ENCODE measurements around the gene HCN2. TPM values are rescaled to one million over a fixed set of nuclear protein-coding genes. Genes with fewer than 3 reads are reported as not detected.

The HCN2 gene
- total RNA-seq, 2 donors from 2014 or later: 0.26 TPM; not detected in 1

DNA sequence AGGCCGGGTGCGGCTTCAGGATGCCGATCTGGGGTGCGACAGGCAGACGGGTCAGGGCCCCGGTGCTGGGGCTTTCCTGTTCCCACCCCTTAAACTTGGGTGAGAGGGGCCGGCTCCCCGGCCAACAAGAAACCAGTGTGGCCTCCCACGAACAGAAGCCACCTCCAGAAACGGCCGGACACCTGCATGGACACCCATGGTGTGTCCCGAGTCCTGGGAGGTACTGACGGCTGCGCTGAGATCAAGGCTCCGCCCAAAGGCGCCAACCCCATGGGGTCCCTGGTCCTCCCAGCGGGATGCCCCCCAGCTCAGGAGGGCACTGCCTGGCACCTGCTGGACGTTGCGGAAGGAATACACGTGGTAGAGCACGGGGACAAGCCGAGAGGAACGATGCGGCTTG is 32.1 kb downstream of the HCN2 start:
- DNase-seq (no peak), ATAC-seq (no peak)
- Histone ChIP-seq H3K27me3 (no peaks in the 10 kb centered on the region), H3K4me1 (no peaks in the 10 kb centered on the region), H3K36me3 (replicated peaks in 1 of 2; ENCODE audit: insufficient read depth in 1 of 2, low read depth in 2 of 2) (peaks cover 0 to 18% of the 10 kb centered on the region in 2 donors), H3K27ac (no peak overlapping the region), H3K9me3 (no peaks in the 10 kb centered on the region), H3K4me3 (no peak overlapping the region)
- no peak for TF ChIP-seq POLR2A (IDR thresholded peaks at IDR 0.05)
- TF ChIP-seq, protein P1, sequence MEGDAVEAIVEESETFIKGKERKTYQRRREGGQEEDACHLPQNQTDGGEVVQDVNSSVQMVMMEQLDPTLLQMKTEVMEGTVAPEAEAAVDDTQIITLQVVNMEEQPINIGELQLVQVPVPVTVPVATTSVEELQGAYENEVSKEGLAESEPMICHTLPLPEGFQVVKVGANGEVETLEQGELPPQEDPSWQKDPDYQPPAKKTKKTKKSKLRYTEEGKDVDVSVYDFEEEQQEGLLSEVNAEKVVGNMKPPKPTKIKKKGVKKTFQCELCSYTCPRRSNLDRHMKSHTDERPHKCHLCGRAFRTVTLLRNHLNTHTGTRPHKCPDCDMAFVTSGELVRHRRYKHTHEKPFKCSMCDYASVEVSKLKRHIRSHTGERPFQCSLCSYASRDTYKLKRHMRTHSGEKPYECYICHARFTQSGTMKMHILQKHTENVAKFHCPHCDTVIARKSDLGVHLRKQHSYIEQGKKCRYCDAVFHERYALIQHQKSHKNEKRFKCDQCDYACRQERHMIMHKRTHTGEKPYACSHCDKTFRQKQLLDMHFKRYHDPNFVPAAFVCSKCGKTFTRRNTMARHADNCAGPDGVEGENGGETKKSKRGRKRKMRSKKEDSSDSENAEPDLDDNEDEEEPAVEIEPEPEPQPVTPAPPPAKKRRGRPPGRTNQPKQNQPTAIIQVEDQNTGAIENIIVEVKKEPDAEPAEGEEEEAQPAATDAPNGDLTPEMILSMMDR (IDR thresholded peaks at IDR 0.05): no peak
- 95 to 100% methylated on average over 2 to 19 of the region's 24 CpGs for WGBS, 2 donors
- intact Hi-C loops (cut with DNase I): no loop called here

DNA sequence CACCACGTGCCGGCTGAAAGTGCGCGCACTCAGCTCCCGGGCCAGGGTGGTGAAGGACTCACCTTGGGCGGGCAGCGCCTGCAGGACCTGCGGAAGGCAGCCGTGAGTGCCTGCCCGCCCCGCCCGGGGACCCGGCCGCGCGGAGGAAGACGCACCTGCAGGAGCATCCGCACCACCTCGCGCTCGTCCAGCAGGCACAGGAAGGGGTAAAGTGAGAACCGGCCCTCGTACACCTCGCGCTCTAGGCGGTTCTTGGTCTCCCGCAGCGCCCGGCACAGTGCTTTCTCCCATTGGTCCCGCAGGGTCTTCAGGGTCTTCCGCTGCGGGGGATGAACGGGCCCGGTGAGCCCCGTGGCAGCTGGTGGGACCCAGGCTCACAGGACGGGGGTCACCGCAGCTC is 33.0 kb downstream of the HCN2 start:
- WGBS, 2 donors: 95% methylated on average over 22 of the region's 37 CpGs; no CpG with 5 or more reads in 1 of the 2 donors
- H3K4me1 ChIP-seq: no peaks in the 10 kb centered on the region
- ATAC-seq: no peak
- H3K27me3 ChIP-seq: no peaks in the 10 kb centered on the region
- intact Hi-C loops (cut with DNase I): no loop called here
- no peak overlapping the region for H3K4me3 ChIP-seq
- TF ChIP-seq, protein P1 (IDR thresholded peaks at IDR 0.05): no peak
- no peak for TF ChIP-seq POLR2A (IDR thresholded peaks at IDR 0.05)
- no peak for DNase-seq
- no peak overlapping the region for H3K27ac ChIP-seq
- H3K9me3 ChIP-seq: no peaks in the 10 kb centered on the region
- peaks cover 0 to 18% of the 10 kb centered on the region in 2 donors for H3K36me3 ChIP-seq (replicated peaks in 1 of 2; ENCODE audit: insufficient read depth in 1 of 2, low read depth in 2 of 2)

DNA sequence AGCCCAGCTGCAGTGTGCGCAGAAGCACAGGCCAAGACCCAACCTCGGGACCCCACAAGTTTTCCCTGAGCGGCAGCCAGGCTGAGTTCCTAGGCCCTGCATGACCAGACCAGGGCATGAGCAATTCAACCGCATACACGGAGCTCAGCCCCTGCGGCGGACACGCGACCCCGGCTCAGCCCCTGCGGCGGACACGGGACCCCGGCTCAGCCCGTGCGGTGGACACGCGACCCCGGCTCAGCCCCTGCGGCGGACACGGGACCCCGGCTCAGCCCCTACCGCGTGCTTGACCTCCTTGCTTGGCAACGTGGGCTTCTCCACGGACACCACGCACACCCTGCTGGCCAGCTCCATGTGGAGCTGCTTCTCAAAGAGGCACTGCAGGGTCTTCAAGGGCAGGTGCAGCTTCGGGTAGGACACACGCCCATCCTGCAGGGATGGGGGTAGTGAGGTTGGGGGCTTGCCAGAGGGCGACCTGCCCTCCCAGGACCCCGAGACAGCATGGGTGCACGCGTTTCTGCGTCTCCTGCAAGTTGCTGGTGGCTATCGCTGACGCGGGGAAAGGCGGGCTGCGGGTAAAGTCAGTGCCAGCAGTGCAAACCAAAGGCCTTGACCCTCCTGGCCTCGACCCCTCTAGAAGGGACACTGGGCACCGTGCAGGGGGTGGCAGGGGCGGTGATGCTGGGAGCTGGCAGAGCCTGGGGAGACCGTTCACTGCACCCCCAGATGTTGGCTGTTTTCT is 33.7 kb downstream of the HCN2 start:
- TF ChIP-seq, protein P1 (IDR thresholded peaks at IDR 0.05): no peak
- no peak for TF ChIP-seq POLR2A (IDR thresholded peaks at IDR 0.05)
- no peaks in the 10 kb centered on the region for H3K4me1 ChIP-seq
- intact Hi-C loops (cut with DNase I): no loop called here
- no peaks in the 10 kb centered on the region for H3K27me3 ChIP-seq
- ATAC-seq (no peak), DNase-seq (no peak)
- peaks cover 0 to 16% of the 10 kb centered on the region in 2 donors for H3K36me3 ChIP-seq (replicated peaks in 1 of 2; ENCODE audit: insufficient read depth in 1 of 2, low read depth in 2 of 2)
- no peaks in the 10 kb centered on the region for H3K9me3 ChIP-seq
- H3K4me3 ChIP-seq: no peak overlapping the region
- no peak overlapping the region for H3K27ac ChIP-seq
- WGBS, 2 donors: 91 to 94% methylated on average over 17 to 37 of the region's 44 CpGs

DNA sequence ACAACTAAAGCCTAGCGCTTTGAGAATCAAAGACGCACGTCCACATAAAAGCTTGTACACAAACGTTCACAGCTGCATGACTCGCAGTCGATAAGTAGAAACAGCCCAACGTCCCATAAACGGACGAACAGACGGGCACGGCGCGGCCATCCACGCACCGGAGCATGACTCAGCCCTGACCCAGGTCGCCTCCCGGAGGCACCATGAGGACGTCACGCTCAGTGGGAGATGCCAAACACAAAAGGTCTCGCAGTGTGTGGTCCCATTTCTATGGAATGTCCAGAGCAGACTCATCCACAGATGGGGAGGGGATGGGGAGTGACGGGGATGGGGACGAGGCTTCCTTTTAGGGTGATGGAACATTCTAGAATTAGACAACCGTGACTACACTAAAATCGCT is 34.3 kb downstream of the HCN2 start:
- peaks cover 0 to 12% of the 10 kb centered on the region in 2 donors for H3K36me3 ChIP-seq (replicated peaks in 1 of 2; ENCODE audit: insufficient read depth in 1 of 2, low read depth in 2 of 2)

More for the DNA sequence above, 34.3 kb downstream of the HCN2 start:
- Histone ChIP-seq H3K9me3 (no peaks in the 10 kb centered on the region), H3K4me3 (no peak overlapping the region), H3K4me1 (no peaks in the 10 kb centered on the region), H3K27ac (no peak overlapping the region), H3K27me3 (no peaks in the 10 kb centered on the region)
- ATAC-seq: no peak
- DNase-seq: no peak
- 84 to 92% methylated on average over 24 of the region's 24 CpGs for WGBS, 2 donors
- no peak for TF ChIP-seq POLR2A (IDR thresholded peaks at IDR 0.05)
- TF ChIP-seq, protein P1 (IDR thresholded peaks at IDR 0.05): no peak
- intact Hi-C loops (cut with DNase I): no loop called here

All from body of pancreas (tissue), 4 donors.